ENCODE results near the gene NOMO2.
"Not testable (repeated sequence)": the region's sequence is repeated elsewhere in the genome, so short reads cannot be mapped to it uniquely, and the experiment has no call there.

- TF ChIP-seq CTCF (IDR thresholded peaks at IDR 0.05; ENCODE audit: low read depth, low read length); EZH2phosphoT487 (IDR thresholded peaks at IDR 0.05; ENCODE audit: low read depth): not testable (repeated sequence)
Observed at GRCh38 chr16:18573887-18574286, 12.0 kb upstream of the NOMO2 start.

Measured in OCI-LY3 (cell line).